GM11168 (cell line): ENCODE results near the gene HMCN2.

Source experiments
- in situ Hi-C: fragments of 300-500 bp; cut with MboI; formaldehyde crosslinking; loops from one replicate; pipeline ENCODE4 v1.12.0; 2022; ENCODE audit warnings: low sequenced_read_pairs; ENCODE audit not compliant: unreplicated experiment

Gene HMCN2, protein sequence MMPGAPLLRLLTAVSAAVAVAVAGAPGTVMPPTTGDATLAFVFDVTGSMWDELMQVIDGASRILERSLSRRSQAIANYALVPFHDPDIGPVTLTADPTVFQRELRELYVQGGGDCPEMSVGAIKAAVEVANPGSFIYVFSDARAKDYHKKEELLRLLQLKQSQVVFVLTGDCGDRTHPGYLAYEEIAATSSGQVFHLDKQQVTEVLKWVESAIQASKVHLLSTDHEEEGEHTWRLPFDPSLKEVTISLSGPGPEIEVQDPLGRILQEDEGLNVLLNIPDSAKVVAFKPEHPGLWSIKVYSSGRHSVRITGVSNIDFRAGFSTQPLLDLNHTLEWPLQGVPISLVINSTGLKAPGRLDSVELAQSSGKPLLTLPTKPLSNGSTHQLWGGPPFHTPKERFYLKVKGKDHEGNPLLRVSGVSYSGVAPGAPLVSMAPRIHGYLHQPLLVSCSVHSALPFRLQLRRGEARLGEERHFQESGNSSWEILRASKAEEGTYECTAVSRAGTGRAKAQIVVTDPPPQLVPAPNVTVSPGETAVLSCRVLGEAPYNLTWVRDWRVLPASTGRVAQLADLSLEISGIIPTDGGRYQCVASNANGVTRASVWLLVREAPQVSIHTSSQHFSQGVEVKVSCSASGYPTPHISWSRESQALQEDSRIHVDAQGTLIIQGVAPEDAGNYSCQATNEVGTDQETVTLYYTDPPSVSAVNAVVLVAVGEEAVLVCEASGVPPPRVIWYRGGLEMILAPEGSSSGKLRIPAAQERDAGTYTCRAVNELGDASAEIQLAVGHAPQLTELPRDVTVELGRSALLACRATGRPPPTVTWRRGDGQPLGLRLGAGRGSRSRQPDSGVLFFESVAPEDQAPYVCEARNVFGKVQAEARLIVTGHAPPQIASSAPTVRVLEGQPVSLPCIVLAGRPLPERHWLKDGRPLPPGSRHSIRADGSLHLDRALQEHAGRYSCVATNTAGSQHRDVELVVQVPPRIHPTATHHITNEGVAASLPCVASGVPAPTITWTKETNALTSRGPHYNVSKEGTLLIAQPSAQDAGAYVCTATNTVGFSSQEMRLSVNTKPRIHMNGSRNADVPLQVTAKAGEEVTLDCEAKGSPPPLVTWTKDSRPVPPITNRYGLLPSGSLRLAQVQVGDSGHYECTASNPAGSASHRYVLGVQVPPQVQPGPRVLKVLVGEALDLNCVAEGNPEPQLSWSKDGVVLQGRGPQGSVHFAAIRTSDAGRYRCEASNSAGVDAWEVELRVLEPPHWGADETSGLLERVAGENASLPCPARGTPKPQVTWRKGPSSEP (N-terminal part only)

GRCh38 chr9:130265431-130266235 is at the start of gene HMCN2:
TSS of gene HMCN2 (plus strand) at chr9:130265760. CDS start at chr9:130265879, 119 bp downstream.
- in situ Hi-C loops = no loop called here

DNA sequence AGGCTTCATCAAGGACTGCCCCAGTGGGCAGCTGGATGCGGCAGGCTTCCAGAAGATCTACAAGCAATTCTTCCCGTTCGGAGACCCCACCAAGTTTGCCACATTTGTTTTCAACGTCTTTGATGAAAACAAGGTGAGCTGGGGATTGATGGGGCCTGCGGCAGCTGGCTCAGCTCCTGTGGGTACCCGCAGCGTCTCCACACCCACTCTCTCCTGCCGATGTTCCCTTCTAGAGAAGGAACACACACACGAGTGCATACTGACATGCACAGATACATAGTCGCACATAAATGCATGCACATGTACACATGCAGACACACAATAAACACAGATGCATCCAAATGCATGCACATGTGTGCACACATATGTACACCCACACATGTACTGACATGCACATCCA is 47.7 kb upstream of the HMCN2 start:
- in situ Hi-C loops = loop anchor here (10.0 kb wide), 1 partner anchor 93 kb away; no protein-coding TSS in a partner anchor

- in situ Hi-C loops = loop anchor here (10.0 kb wide), 1 partner anchor 95 kb away; no protein-coding TSS in a partner anchor
Measured at GRCh38 chr9:130219661-130220096, 45.9 kb upstream of the HMCN2 start.

DNA sequence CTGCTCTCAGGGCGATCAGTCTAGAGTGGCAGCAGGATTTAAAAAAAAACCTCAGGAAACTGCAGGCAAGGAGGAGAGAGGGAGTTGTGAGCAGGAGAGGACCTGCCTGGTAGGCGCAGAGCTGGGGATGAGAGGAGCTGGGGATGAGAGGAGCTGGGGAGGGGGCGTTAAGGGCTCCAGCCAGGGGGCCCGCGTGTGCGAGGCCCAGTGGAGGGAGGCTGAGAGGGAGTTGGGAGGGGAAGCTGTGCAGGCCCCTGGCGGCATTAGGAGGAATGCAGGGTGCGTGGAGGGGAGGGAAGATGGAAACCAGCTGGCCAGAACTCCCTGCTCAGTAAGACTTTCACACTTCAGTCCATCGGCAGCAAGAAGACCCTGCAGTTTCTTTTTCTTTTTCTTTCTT is 45.2 kb upstream of the HMCN2 start:
- in situ Hi-C loops = no loop called here

DNA sequence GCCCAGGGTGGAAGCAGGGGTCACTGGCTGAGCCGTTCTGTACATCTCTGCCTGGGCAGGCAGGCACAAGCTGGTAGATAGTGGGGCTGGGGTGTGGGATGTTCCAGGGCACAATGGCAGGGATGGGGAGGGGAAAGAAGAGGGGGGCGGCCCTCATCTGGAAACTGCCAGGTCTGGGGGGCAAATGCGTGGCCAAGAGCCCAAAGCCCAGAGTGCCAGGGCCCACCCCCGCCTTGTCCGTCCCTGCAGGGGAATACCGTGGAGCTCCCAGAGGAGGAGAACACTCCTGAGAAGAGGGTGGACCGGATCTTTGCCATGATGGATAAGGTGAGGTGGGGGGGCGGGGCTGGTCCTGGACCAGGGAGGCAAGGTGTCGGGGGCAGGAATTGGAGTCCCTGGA is 42.7 kb upstream of the HMCN2 start:
- in situ Hi-C loops = no loop called here

- in situ Hi-C loops = no loop called here
Measured at GRCh38 chr9:130225071-130225470, 40.5 kb upstream of the HMCN2 start.

- in situ Hi-C loops = no loop called here
Measured at GRCh38 chr9:130225586-130225985, 40.0 kb upstream of the HMCN2 start.

DNA sequence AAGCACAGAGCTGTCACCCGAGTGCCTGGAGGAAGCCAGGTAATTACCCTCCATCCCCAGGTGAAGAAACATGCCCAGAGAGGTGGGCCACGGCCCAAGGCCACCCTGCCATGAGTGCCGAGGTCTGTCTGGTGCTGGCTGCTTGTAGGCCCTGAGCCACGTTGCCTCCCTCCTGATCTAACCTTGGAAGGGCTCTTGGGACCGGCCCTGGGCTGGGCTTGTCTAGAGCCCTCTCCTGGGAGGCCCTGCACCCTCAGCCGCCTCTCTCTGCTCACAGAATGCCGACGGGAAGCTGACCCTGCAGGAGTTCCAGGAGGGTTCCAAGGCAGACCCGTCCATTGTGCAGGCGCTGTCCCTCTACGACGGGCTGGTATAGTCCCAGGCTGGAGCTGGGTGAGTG is 39.4 kb upstream of the HMCN2 start:
- in situ Hi-C loops = no loop called here

GRCh38 chr9:130227833-130228232 is 37.7 kb upstream of the HMCN2 start:
- in situ Hi-C loops = no loop called here

DNA sequence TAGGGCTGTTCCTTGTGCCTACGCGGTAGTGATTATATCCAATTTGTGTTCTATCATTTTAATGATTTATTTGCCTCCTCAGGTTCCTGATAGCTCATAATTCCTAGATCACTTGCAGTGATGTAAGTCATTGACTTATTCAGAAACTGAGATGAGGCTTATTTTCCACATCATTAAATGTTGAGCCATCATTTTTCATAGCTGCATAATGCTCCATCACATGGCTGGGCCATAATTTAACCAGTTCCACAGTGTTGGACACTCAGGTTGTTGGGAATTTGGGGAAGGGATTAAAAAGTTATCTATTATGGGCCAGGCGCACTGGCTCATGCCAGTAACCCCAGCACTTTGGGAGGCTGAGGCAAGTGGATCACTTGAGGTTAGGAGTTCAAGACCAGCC is 35.8 kb upstream of the HMCN2 start:
- in situ Hi-C loops = no loop called here

GRCh38 chr9:130230631-130231030 is 34.9 kb upstream of the HMCN2 start:
- in situ Hi-C loops = no loop called here

- in situ Hi-C loops = no loop called here
Measured at GRCh38 chr9:130232899-130233586, 32.5 kb upstream of the HMCN2 start.

DNA sequence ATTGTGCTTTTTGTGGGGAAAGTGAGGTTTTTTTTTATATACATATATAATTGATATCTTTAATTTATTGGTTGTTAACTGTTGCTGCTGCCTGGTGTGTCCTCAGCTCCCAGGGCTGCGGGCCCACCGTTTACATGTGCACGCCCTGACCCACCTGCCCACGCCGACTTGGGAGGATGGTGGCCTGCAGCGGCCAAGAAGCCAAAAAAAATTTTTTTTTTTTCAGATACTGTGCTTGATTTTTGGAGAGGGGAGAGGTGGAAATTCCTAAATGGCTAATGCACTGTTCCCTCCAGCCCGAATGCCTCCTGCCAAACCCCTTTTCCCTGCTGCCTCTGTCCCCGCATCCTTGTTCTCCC is 32.0 kb upstream of the HMCN2 start:
- in situ Hi-C loops = no loop called here

DNA sequence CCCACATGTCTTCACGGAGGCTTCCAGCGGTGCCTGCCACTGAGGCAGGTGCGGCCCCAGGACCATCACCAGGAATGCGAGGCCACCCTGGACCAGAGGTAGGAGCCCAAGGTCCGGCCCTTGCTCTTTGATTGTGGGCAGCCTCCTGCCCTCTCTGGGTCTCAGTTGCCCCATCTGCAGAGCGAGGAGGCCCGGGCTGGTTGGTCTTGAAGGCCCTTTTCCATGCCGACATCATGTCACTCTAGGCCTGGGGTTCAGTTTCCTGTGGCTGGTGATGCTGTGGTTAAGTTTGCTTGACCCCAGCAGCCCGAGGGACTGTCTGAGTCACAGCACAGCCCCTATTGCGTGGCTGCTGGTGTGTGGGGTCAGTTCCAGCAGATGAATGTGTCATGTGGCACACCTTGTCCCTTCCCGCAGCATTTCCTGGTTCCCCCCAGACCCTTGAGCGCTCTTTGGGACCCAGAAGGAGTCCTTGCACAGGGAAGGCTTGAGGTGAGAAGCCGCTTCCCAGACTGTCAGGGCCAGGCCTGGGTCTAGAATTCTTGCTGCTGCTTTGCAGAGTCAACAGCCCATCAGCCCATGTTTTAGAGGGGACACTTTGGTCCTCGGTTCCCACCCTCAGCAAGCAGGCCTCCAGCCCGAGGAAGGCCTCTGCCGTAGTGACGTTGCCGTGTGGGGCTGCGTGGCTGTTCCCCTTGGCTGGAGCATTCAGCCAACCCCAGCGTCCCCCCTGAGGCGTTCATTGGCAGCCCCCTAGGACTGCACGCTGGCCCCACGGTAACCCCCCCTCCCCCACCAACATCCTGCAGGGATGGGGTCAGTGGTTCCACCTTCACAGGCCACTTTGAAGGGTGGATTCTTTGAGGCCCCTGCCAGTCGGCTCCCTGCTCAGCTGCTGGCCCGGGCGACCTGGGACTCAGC is 31.0 kb upstream of the HMCN2 start:
- in situ Hi-C loops = loop anchor here (5.0 kb wide), 1 partner anchor 122 kb away; no protein-coding TSS in a partner anchor

DNA sequence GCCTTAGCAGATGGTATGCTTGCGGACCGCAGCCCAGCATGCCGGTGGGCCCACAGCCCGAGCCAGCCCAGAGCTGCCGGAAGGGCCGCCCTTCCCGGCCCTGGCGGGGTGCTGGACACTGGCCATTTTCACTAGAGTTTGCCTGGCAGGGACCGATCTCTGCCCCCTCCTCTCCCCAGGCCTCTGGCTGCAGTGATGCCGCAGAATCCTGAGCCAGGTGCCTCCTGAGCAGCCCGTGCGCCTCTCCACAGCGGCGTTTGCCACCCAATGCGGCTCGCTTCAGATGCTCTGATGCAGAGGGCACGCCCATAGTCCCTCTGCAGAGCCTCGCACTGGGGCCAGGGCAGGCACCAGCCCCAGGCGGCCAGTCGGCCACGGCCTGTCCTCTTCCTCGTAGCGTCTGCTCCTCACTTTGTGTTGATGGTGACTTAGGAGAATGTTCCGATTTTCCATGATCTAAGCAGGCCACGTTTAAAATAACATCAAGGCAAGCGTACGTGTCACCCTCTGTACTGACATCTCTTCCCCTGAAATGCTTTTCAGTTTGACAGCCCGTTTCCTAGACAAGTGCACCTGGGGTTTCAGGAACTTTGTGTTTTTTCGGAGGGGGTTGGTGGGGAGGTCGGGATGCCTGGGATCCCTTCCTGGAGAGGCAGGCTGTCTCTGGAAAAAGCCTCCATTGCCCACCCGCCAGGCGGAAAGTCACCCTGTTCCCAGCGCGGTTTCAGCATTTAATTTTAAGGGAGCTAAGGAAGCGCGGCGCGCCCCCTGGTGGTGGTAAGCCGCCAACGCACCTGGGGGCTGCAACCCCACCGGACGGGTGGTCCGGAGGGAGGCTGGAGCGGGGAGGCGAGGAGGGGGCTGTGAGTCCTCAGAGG is 29.8 kb upstream of the HMCN2 start:
- in situ Hi-C loops = loop anchor here (5.0 kb wide), 1 partner anchor 123 kb away; no protein-coding TSS in a partner anchor

DNA sequence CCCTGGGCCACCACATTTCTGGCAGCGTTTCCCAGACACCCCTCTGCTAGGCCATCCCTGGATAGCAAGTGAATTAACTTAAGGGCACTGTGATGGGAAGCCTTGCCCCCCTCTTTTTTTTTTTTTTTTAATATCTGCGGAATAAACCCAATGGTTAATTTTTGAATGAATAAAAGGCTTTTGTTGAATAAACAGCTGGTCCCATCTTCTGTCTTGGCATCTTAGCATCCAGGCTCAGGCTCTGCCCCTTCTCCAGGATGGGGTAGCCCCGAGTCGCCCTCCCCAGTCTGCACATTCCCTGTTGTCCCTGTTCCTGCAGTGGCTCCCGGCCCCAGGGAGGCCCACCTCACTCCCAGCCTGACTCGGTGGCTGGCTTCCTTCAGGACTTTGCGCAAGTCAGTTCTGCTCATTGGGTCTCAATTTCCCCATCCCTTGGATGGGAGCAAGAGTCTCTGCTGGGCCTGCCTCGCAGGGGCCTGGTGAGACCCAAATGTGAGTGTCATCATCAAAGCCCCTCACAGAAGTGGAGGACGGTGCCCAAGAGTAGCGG is 29.0 kb upstream of the HMCN2 start:
- in situ Hi-C loops = loop anchor here (5.0 kb wide), 1 partner anchor 124 kb away; no protein-coding TSS in a partner anchor
